Panc1 (cell line): Measurements from ENCODE around the gene ZMAT3.

Experiments used
- POLR2AphosphoS5 ChIP-seq: IDR thresholded peaks from 2 replicates; pipeline ENCODE4 v1.6.1; 2012; ENCODE audit warnings: mild to moderate bottlenecking, low read depth, low read length, moderate library complexity
- REST ChIP-seq, 2 experiments: IDR thresholded peaks; 2 replicates each; pipeline ENCODE4 v1.6.1; 2011 to 2012; ENCODE audit warnings: low read depth in 2 of 2, control low read depth in 1 of 2, low read length in 1 of 2, mild to moderate bottlenecking in 1 of 2, moderate library complexity in 1 of 2; ENCODE audit not compliant: insufficient read depth in 1 of 2
- SIN3A ChIP-seq: IDR thresholded peaks from 2 replicates; pipeline ENCODE4 v1.6.1; 2012; ENCODE audit warnings: low read depth, mild to moderate bottlenecking, low read length, moderate library complexity, borderline replicate concordance; ENCODE audit not compliant: insufficient read depth
- TCF7L2 ChIP-seq: IDR thresholded peaks from 2 replicates; pipeline ENCODE4 v1.6.1; 2011; ENCODE audit warnings: mild to moderate bottlenecking, low read depth, low read length, inconsistent platforms
- TF ChIP-seq, protein P1 (sequence below): fragments of 450-650 bp; IDR thresholded peaks from 2 replicates; pipeline ENCODE4 v1.5.1; 2017; ENCODE audit warnings: mild to moderate bottlenecking

DNA sequence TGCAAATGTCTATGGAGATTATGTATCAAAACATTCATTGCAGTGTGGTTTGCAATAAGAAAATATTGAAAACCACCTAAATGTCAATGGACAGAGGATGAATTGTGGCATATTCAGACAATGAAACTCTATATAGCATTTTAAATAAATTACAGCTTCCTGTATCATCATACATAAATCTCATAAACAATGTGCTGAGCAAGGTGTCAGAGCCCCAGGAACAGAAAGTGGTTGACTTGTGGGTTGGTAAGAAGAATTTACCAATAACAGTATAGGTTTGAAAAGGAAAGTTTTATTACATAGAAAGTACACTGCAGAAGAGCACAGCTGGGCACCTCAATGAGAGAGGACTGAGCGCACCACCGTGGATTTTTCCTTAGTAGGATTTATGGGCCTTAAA lies 75.2 kb downstream of the ZMAT3 start:
- TF ChIP-seq, protein P1, sequence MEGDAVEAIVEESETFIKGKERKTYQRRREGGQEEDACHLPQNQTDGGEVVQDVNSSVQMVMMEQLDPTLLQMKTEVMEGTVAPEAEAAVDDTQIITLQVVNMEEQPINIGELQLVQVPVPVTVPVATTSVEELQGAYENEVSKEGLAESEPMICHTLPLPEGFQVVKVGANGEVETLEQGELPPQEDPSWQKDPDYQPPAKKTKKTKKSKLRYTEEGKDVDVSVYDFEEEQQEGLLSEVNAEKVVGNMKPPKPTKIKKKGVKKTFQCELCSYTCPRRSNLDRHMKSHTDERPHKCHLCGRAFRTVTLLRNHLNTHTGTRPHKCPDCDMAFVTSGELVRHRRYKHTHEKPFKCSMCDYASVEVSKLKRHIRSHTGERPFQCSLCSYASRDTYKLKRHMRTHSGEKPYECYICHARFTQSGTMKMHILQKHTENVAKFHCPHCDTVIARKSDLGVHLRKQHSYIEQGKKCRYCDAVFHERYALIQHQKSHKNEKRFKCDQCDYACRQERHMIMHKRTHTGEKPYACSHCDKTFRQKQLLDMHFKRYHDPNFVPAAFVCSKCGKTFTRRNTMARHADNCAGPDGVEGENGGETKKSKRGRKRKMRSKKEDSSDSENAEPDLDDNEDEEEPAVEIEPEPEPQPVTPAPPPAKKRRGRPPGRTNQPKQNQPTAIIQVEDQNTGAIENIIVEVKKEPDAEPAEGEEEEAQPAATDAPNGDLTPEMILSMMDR: no peak
- no peak for TF ChIP-seq POLR2AphosphoS5
- TF ChIP-seq REST (IDR thresholded peaks at IDR 0.05; ENCODE audit: insufficient read depth in 1 of 2, low read depth in 2 of 2, low read length in 1 of 2): no peak
- TF ChIP-seq SIN3A: no peak
- TF ChIP-seq TCF7L2: no peak
